ENCODE data around the gene LCP2. TPM values are rescaled to one million over a fixed set of nuclear protein-coding genes. Genes with fewer than 3 reads are reported as not detected.

The LCP2 gene
- polyA plus RNA-seq, 2 of the 4 experiments (the other 2 are of a cell fraction) = not detected

- 43% methylated on average over 6 of the region's 6 CpGs for WGBS (ENCODE audit: missing lambda C conversion rate)
- FAIRE-seq (no peak), ATAC-seq (no peak), DNase-seq (ENCODE audit: low read depth in 1 of 2, low spot score in 1 of 2) (no peak)
- no peak for TF ChIP-seq SREBF2 (IDR thresholded peaks at IDR 0.05)
- no peak for TF ChIP-seq FOSL2 (IDR thresholded peaks at IDR 0.05)
- no peak for TF ChIP-seq FOSL2 (CRISPR knock-in tag; IDR thresholded peaks at IDR 0.05)
- no peak for TF ChIP-seq NFE2L2 (conservative IDR thresholded peaks at IDR 0.05; ENCODE audit: low read length)
- TF ChIP-seq BCL3 (IDR thresholded peaks at IDR 0.05) = no peak
- no peak for TF ChIP-seq TFCP2L1 (CRISPR knock-in tag; IDR thresholded peaks at IDR 0.05)
- ChIA-PET POLR2A (no interaction called here), CTCF (no interaction called here)
- H3K4me3 ChIP-seq = no peak overlapping the region
- no peak overlapping the region for H3K27ac ChIP-seq
- no peaks in the 10 kb centered on the region for H3K9me3 ChIP-seq
- no peak overlapping the region for H3K4me2 ChIP-seq
- peaks cover 12% of the 10 kb centered on the region; the same call in 2 of the 3 replicates for H3K4me1 ChIP-seq
These were observed 19.7 kb downstream of the LCP2 start for GRCh38 chr5:170277867-170278281.

DNA sequence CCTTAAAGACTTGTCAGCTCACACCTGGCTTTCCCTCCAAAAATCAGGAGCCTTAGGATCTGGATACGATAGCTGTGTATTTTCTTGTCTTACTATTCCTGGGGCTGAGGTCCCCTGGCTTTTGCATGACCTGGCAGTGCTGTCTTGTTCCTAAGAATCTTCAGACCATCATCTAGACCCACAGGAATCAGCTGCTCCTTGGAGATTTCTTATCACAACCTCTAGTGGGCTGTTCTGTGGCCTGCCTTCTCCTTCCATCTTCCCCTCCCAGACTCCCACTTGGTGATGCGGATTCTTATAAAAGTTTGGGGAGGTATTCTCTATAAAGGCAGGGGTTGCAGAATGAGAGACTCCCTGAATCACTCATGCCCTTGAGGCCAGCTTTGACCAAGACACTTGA is 21.4 kb downstream of the LCP2 start:
- Histone ChIP-seq H3K9me3 (no peaks in the 10 kb centered on the region), H3K4me3 (no peak overlapping the region), H3K4me1 (peaks cover 12% of the 10 kb centered on the region; the same call in 2 of the 3 replicates), H3K4me2 (no peak overlapping the region), H3K27ac (no peak overlapping the region)
- TF ChIP-seq KDM5A (IDR thresholded peaks at IDR 0.05) = no peak
- TF ChIP-seq BCL3 (IDR thresholded peaks at IDR 0.05) = no peak
- TF ChIP-seq FOSL2 (IDR thresholded peaks at IDR 0.05) = no peak
- no peak for TF ChIP-seq FOSL2 (CRISPR knock-in tag; IDR thresholded peaks at IDR 0.05)
- TF ChIP-seq JUN (IDR thresholded peaks at IDR 0.05) = no peak
- TF ChIP-seq, protein P1, sequence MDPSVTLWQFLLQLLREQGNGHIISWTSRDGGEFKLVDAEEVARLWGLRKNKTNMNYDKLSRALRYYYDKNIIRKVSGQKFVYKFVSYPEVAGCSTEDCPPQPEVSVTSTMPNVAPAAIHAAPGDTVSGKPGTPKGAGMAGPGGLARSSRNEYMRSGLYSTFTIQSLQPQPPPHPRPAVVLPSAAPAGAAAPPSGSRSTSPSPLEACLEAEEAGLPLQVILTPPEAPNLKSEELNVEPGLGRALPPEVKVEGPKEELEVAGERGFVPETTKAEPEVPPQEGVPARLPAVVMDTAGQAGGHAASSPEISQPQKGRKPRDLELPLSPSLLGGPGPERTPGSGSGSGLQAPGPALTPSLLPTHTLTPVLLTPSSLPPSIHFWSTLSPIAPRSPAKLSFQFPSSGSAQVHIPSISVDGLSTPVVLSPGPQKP (IDR thresholded peaks at IDR 0.05; ENCODE audit: low read depth, low read length) = no peak
- TF ChIP-seq CEBPB (IDR thresholded peaks at IDR 0.05) = no peak
- TF ChIP-seq EHF (CRISPR knock-in tag; IDR thresholded peaks at IDR 0.05) = no peak
- TF ChIP-seq, protein P2, sequence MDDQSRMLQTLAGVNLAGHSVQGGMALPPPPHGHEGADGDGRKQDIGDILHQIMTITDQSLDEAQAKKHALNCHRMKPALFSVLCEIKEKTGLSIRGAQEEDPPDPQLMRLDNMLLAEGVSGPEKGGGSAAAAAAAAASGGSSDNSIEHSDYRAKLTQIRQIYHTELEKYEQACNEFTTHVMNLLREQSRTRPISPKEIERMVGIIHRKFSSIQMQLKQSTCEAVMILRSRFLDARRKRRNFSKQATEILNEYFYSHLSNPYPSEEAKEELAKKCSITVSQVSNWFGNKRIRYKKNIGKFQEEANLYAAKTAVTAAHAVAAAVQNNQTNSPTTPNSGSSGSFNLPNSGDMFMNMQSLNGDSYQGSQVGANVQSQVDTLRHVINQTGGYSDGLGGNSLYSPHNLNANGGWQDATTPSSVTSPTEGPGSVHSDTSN (IDR thresholded peaks at IDR 0.05) = no peak
- TF ChIP-seq HOXB5 (CRISPR knock-in tag; IDR thresholded peaks at IDR 0.05) = no peak
- TF ChIP-seq NPAS2 (CRISPR knock-in tag; IDR thresholded peaks at IDR 0.05; ENCODE audit: borderline replicate concordance) = no peak
- TF ChIP-seq ZFP36 (IDR thresholded peaks at IDR 0.05; ENCODE audit: borderline replicate concordance, partially characterized antibody) = no peak
- no peak for TF ChIP-seq ZNF302 (CRISPR knock-in tag; IDR thresholded peaks at IDR 0.05)
- TF ChIP-seq TFCP2L1 (CRISPR knock-in tag; IDR thresholded peaks at IDR 0.05) = no peak
- TF ChIP-seq, protein P3, sequence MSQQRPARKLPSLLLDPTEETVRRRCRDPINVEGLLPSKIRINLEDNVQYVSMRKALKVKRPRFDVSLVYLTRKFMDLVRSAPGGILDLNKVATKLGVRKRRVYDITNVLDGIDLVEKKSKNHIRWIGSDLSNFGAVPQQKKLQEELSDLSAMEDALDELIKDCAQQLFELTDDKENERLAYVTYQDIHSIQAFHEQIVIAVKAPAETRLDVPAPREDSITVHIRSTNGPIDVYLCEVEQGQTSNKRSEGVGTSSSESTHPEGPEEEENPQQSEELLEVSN (IDR thresholded peaks at IDR 0.05; ENCODE audit: borderline replicate concordance, low read depth) = no peak
- TF ChIP-seq MAX (IDR thresholded peaks at IDR 0.05) = no peak
- TF ChIP-seq FOXS1 (CRISPR knock-in tag; IDR thresholded peaks at IDR 0.05) = no peak
- no peak for TF ChIP-seq CBX8 (IDR thresholded peaks at IDR 0.05)
- ChIA-PET POLR2A (no interaction called here), CTCF (interaction anchor here (1.1 to 2.3 kb wide), 3 partner anchors 8 to 143 kb away, joined by 3 to 14 read pairs (median 3); no protein-coding TSS in a partner anchor)
- ATAC-seq = no peak
- FAIRE-seq = no peak
- 64% methylated on average over 2 of the region's 2 CpGs for WGBS (ENCODE audit: missing lambda C conversion rate)
- no peak for DNase-seq (ENCODE audit: low read depth in 1 of 2, low spot score in 1 of 2)

Measured in A549 (cell line).